ENCODE data around the gene VPS52.

VPS52 gene

DNA sequence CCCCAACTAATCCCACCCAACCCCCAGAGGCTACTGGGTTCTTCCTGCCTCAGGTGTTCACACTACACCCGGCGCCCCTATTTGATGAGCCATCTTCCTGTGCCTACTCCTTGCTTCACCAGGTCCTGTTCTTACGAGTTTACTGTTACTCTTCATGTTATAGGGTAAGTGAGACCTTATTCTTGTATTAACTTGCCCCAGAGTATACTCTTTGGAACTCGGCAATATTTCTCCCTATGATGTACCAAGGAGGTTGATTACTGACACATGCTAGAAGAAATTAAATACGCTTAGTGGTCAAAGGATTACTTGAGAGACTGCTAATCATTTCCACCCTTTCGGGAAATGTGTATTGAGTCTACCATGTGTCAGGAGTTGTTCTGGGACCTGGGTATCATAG is 54.4 kb downstream of the VPS52 start:
- Histone ChIP-seq H3K79me2 (ENCODE audit: low read length) (no peaks in the 10 kb centered on the region), H3K9ac (ENCODE audit: low read length) (no peak overlapping the region), H3K27me3 (ENCODE audit: low read depth, low read length) (peaks cover 4% of the 10 kb centered on the region; the same call in 1 of the 2 replicates), H3K4me1 (ENCODE audit: low read length) (peaks cover 13% of the 10 kb centered on the region), H3K36me3 (replicated peaks; ENCODE audit: low read depth, low read length) (no peaks in the 10 kb centered on the region), H3K4me3 (ENCODE audit: low read length) (no peak overlapping the region), H3K4me2 (ENCODE audit: low read length) (no peak overlapping the region), H3K27ac (ENCODE audit: low read length) (no peak overlapping the region), H2AFZ (ENCODE audit: low read depth, low read length) (no peak overlapping the region), H3K9me3 (ENCODE audit: insufficient read depth, low read length) (no peaks in the 10 kb centered on the region), H4K20me1 (ENCODE audit: insufficient read depth, low read length) (no peaks in the 10 kb centered on the region)
- TF ChIP-seq, protein P1, sequence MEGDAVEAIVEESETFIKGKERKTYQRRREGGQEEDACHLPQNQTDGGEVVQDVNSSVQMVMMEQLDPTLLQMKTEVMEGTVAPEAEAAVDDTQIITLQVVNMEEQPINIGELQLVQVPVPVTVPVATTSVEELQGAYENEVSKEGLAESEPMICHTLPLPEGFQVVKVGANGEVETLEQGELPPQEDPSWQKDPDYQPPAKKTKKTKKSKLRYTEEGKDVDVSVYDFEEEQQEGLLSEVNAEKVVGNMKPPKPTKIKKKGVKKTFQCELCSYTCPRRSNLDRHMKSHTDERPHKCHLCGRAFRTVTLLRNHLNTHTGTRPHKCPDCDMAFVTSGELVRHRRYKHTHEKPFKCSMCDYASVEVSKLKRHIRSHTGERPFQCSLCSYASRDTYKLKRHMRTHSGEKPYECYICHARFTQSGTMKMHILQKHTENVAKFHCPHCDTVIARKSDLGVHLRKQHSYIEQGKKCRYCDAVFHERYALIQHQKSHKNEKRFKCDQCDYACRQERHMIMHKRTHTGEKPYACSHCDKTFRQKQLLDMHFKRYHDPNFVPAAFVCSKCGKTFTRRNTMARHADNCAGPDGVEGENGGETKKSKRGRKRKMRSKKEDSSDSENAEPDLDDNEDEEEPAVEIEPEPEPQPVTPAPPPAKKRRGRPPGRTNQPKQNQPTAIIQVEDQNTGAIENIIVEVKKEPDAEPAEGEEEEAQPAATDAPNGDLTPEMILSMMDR (IDR thresholded peaks at IDR 0.05; ENCODE audit: low read depth, low read length): no peak

DNA sequence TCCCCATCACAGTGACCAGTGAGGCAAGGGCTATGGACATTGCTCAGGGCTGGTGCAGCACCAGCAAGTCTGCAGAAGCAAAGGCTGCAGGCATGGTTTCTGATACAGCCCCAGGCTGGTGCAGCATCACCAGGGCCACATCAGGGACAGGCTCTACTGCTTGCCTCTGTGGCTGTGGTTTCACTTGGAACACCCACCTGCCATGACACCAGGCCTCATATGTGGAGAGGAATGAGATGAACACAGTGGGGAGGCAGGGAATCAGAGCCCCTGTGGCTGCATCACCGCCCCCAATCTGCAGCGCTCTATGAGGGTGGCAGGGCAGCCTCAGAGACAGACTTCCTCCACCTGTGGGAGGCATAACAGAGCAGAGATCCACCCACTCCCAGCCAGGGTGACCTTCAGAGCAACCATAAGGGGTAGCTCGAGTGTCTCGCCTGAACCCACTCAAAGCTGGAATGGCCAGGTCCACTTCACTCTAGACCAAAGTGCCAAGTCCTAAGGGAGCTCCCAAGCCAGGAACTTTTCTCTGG is 55.5 kb downstream of the VPS52 start:
- peaks cover 4% of the 10 kb centered on the region; the same call in 1 of the 2 replicates for H3K27me3 ChIP-seq (ENCODE audit: low read depth, low read length)
- no peaks in the 10 kb centered on the region for H3K79me2 ChIP-seq (ENCODE audit: low read length)
- no peaks in the 10 kb centered on the region for H3K36me3 ChIP-seq (replicated peaks; ENCODE audit: low read depth, low read length)
- H3K4me2 ChIP-seq (ENCODE audit: low read length): no peak overlapping the region
- peaks cover 13% of the 10 kb centered on the region for H3K4me1 ChIP-seq (ENCODE audit: low read length)
- no peaks in the 10 kb centered on the region for H3K9me3 ChIP-seq (ENCODE audit: insufficient read depth, low read length)
- H3K9ac ChIP-seq (ENCODE audit: low read length): no peak overlapping the region
- H2AFZ ChIP-seq (ENCODE audit: low read depth, low read length): no peak overlapping the region
- no peak overlapping the region for H3K4me3 ChIP-seq (ENCODE audit: low read length)
- no peak for TF ChIP-seq EZH2phosphoT487 (IDR thresholded peaks at IDR 0.05; ENCODE audit: low read depth)
- TF ChIP-seq, protein P1 (IDR thresholded peaks at IDR 0.05; ENCODE audit: low read depth, low read length): no peak
- no peak overlapping the region for H3K27ac ChIP-seq (ENCODE audit: low read length)
- H4K20me1 ChIP-seq (ENCODE audit: insufficient read depth, low read length): no peaks in the 10 kb centered on the region

DNA sequence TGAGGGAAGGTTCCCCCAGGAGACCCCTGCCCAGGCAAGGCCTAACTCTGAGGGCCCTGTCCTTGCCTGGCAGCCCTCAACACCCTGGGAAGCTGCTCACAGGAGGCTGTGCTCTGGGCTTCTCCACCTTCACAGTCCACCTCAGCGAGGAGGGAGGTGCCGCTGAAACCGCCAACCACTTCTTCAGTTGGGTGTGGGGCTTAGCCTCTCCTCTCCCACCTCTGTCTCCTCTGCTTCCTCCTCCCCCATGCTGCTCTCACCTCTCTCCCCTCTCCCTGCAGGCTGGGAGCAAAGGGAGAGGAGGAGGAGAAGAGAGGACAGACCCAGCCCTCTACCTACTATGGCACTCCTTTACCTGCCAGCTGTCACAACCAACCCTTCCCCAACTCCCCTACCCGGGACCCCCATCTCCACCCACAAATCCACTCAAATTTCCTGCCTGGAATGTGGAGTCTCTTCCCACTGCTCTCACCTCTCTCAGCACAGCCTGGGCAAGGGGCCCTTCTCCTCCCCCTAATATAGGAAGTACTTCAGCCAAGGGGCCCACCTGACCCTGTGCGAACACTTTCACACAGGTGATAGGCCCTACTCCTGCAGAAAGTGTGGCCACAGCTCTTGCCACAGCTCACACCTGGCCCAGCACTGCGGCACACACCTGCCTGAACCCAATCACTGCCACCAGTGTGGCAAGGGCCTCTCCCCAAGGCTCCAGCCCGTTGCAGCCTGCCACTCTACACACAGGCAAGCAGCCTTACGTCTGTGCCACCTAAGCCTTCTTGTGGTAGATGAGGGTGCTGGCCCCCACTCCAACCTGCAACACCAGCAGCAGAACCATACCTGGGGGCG is 56.2 kb downstream of the VPS52 start:
- H3K36me3 ChIP-seq (replicated peaks; ENCODE audit: low read depth, low read length): no peaks in the 10 kb centered on the region
- no peak overlapping the region for H3K4me3 ChIP-seq (ENCODE audit: low read length)
- no peaks in the 10 kb centered on the region for H4K20me1 ChIP-seq (ENCODE audit: insufficient read depth, low read length)
- H3K27ac ChIP-seq (ENCODE audit: low read length): no peak overlapping the region
- H2AFZ ChIP-seq (ENCODE audit: low read depth, low read length): no peak overlapping the region
- H3K9me3 ChIP-seq (ENCODE audit: insufficient read depth, low read length): no peaks in the 10 kb centered on the region
- H3K79me2 ChIP-seq (ENCODE audit: low read length): no peaks in the 10 kb centered on the region
- 0 out of 2 replicates have a peak, but pooled peaks cover 4% of the 10 kb centered on the region for H3K27me3 ChIP-seq (ENCODE audit: low read depth, low read length)
- peaks cover 13% of the 10 kb centered on the region for H3K4me1 ChIP-seq (ENCODE audit: low read length)
- TF ChIP-seq, protein P1 (IDR thresholded peaks at IDR 0.05; ENCODE audit: low read depth, low read length): no peak
- no peak for TF ChIP-seq EZH2phosphoT487 (IDR thresholded peaks at IDR 0.05; ENCODE audit: low read depth)
- no peak overlapping the region for H3K9ac ChIP-seq (ENCODE audit: low read length)
- no peak overlapping the region for H3K4me2 ChIP-seq (ENCODE audit: low read length)

DNA sequence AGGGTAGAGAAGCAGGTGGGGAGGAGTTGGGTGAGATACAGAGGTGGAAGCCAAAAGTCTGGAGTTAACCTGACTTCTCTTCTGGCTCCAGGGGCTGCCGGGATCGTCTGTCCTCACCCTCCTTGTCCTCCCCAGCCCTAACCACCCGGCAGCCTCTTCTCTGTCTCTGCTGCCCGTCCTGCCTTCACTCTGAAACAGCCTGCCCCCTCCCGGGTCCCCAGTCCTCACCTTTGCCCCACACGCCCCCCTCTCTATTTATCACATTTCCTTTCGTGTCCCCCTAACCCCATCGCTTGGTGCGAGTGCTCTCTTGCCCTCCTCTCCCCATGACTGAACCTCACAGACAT is 57.7 kb downstream of the VPS52 start:
- Histone ChIP-seq H3K27ac (ENCODE audit: low read length) (no peak overlapping the region), H2AFZ (ENCODE audit: low read depth, low read length) (no peak overlapping the region), H3K27me3 (ENCODE audit: low read depth, low read length) (0 out of 2 replicates have a peak, but pooled peaks cover 4% of the 10 kb centered on the region), H4K20me1 (ENCODE audit: insufficient read depth, low read length) (no peaks in the 10 kb centered on the region; the same call in 1 of the 2 replicates), H3K9ac (ENCODE audit: low read length) (no peak overlapping the region), H3K79me2 (ENCODE audit: low read length) (no peaks in the 10 kb centered on the region), H3K36me3 (replicated peaks; ENCODE audit: low read depth, low read length) (peaks cover 3% of the 10 kb centered on the region), H3K4me1 (ENCODE audit: low read length) (peaks cover 17% of the 10 kb centered on the region), H3K4me2 (ENCODE audit: low read length) (peak overlapping the region; percentile 86), H3K4me3 (ENCODE audit: low read length) (peak overlapping the region; percentile 75), H3K9me3 (ENCODE audit: insufficient read depth, low read length) (no peaks in the 10 kb centered on the region)
- TF ChIP-seq, protein P1 (IDR thresholded peaks at IDR 0.05; ENCODE audit: low read depth, low read length): no peak
- no peak for TF ChIP-seq EZH2phosphoT487 (IDR thresholded peaks at IDR 0.05; ENCODE audit: low read depth)

Measured in OCI-LY3 (cell line).